GM23338 (cell line): ENCODE measurements around the gene CACNA2D3. TPM values are rescaled to one million over a fixed set of nuclear protein-coding genes. Genes with fewer than 3 reads are reported as not detected.

Experiments
- ATAC-seq: fragments of 200-7000 bp; cut with Tn5 transposase; 3 replicates; pipeline ENCODE4 v1.9.1; 2020
- DNase-seq: peaks from one replicate; pipeline ENCODE4 v3.0.0-alpha.2; 2015; ENCODE audit warnings: low spot score
- H2AFZ ChIP-seq: fragments of 200-600 bp; sonication (generic); 2 replicates; pipeline ENCODE4 v1.8.0; 2016; ENCODE audit warnings: antibody characterized with exemption, mild to moderate bottlenecking, moderate library complexity
- H3F3A ChIP-seq: fragments of 200-600 bp; sonication (generic); replicated peaks from 2 replicates; pipeline ENCODE4 v1.8.0; 2017; ENCODE audit warnings: antibody characterized with exemption, mixed run types, low read depth
- H3K27ac ChIP-seq: fragments of 200-600 bp; sonication (generic); 2 replicates; pipeline ENCODE4 v1.6.1; 2016; ENCODE audit warnings: low read depth
- H3K27me3 ChIP-seq: fragments of 200-600 bp; sonication (generic); 2 replicates; pipeline ENCODE4 v1.8.0; 2016; ENCODE audit warnings: mild to moderate bottlenecking, mixed run types, moderate library complexity; ENCODE audit not compliant: insufficient read depth
- H3K36me3 ChIP-seq: fragments of 200-600 bp; sonication (generic); 2 replicates; pipeline ENCODE4 v1.8.0; 2016; ENCODE audit warnings: mild to moderate bottlenecking; ENCODE audit not compliant: insufficient read depth
- H3K4me1 ChIP-seq: fragments of 200-600 bp; sonication (generic); 2 replicates; pipeline ENCODE4 v1.8.0; 2016; ENCODE audit warnings: mild to moderate bottlenecking, moderate library complexity; ENCODE audit not compliant: insufficient read depth
- H3K4me2 ChIP-seq: fragments of 200-600 bp; sonication (generic); 2 replicates; pipeline ENCODE4 v1.7.1; 2017; ENCODE audit warnings: mixed run types
- H3K4me3 ChIP-seq: fragments of 200-600 bp; sonication (generic); 2 replicates; pipeline ENCODE4 v1.6.1; 2016; ENCODE audit warnings: mixed run types
- H3K79me2 ChIP-seq: fragments of 200-600 bp; sonication (generic); replicated peaks from 2 replicates; pipeline ENCODE4 v1.8.0; 2017; ENCODE audit warnings: mild to moderate bottlenecking; ENCODE audit not compliant: insufficient read depth
- H3K9me2 ChIP-seq: fragments of 200-600 bp; sonication (generic); 2 replicates; pipeline ENCODE4 v1.8.0; 2017; ENCODE audit not compliant: insufficient read depth
- H4K20me1 ChIP-seq: fragments of 200-600 bp; sonication (generic); replicated peaks from 2 replicates; pipeline ENCODE4 v1.8.0; 2017; ENCODE audit warnings: mild to moderate bottlenecking; ENCODE audit not compliant: insufficient read depth
- H3K27ac Mint-ChIP-seq: 2 replicates; pipeline ENCODE4 v1.8.0; 2020; ENCODE audit warnings: inconsistent platforms, mild to moderate bottlenecking, moderate library complexity, mixed read lengths
- H3K27me3 Mint-ChIP-seq: 3 replicates; pipeline ENCODE4 v1.8.0; 2022; ENCODE audit warnings: low read depth, mild to moderate bottlenecking, moderate library complexity, mixed read lengths, inconsistent platforms; ENCODE audit not compliant: insufficient read depth, poor library complexity
- H3K36me3 Mint-ChIP-seq: 3 replicates; pipeline ENCODE4 v1.8.0; 2021; ENCODE audit warnings: low read depth, mild to moderate bottlenecking, inconsistent platforms, moderate library complexity, mixed read lengths
- H3K4me1 Mint-ChIP-seq: 3 replicates; pipeline ENCODE4 v1.8.0; 2020; ENCODE audit warnings: mild to moderate bottlenecking, inconsistent platforms, mixed read lengths
- H3K4me3 Mint-ChIP-seq: 3 replicates; pipeline ENCODE4 v1.8.0; 2021; ENCODE audit warnings: moderate library complexity, mild to moderate bottlenecking, inconsistent platforms, mixed read lengths
- H3K9me3 Mint-ChIP-seq: 3 replicates; pipeline ENCODE4 v1.8.0; 2020; ENCODE audit warnings: moderate library complexity, mild to moderate bottlenecking, inconsistent platforms, mixed read lengths
- EZH2 ChIP-seq: fragments of 200-600 bp; sonication (generic); IDR thresholded peaks from one replicate; pipeline ENCODE4 v1.8.0; 2017; ENCODE audit warnings: antibody characterized with exemption, mild to moderate bottlenecking, low read depth; ENCODE audit not compliant: unreplicated experiment
- JUNB ChIP-seq: IDR thresholded peaks from one replicate; pipeline ENCODE4 v1.6.1; 2016; ENCODE audit warnings: antibody characterized with exemption; ENCODE audit not compliant: unreplicated experiment
- NANOG ChIP-seq: IDR thresholded peaks from 2 replicates; pipeline ENCODE4 v1.6.1; 2016; ENCODE audit warnings: antibody characterized with exemption, borderline replicate concordance
- REST ChIP-seq: IDR thresholded peaks from one replicate; pipeline ENCODE4 v1.6.1; 2018; ENCODE audit warnings: antibody characterized with exemption; ENCODE audit not compliant: unreplicated experiment
- STAT1 ChIP-seq: IDR thresholded peaks from one replicate; pipeline ENCODE4 v1.6.1; 2016; ENCODE audit warnings: antibody characterized with exemption; ENCODE audit not compliant: unreplicated experiment
- ZNF114 ChIP-seq: fragments of 250-450 bp; sonication (Bioruptor Pico); IDR thresholded peaks from 2 replicates; pipeline ENCODE4 v1.5.0; 2020; ENCODE audit warnings: mild to moderate bottlenecking, moderate library complexity
- ZNF331 ChIP-seq: fragments of 250-450 bp; sonication (Bioruptor Pico); IDR thresholded peaks from 2 replicates; pipeline ENCODE4 v1.5.0; 2020; ENCODE audit warnings: low read depth, mild to moderate bottlenecking, moderate library complexity
- polyA plus RNA-seq: library from polyadenylated mRNA; unstranded; fragments of >200 nt; fragmentation: Nextera tagmentation; extraction: Ambion mirVana; gene quantifications from 2 replicates; pipeline ENCODE4 v1.2.1, GENCODE V29; 2016
- total RNA-seq: library from RNA; depleted of rRNA; stranded (reverse); fragments of >200 nt; shearing (Covaris generic); gene quantifications from 2 replicates; pipeline ENCODE4 v1.2.3, GENCODE V29; 2014
- TF ChIP-seq, protein P1 (sequence below): fragments of 250-450 bp; sonication (Bioruptor Pico); IDR thresholded peaks from 2 replicates; pipeline ENCODE4 v1.5.0; 2020; ENCODE audit warnings: mild to moderate bottlenecking, moderate library complexity
- TF ChIP-seq, protein P2 (sequence below): IDR thresholded peaks from 2 replicates; pipeline ENCODE4 v1.6.1; 2016; ENCODE audit warnings: antibody characterized with exemption

The CACNA2D3 gene
- total and polyA plus RNA-seq, 2 experiments from 2014 or later, result 2.2 to 2.3 TPM

- TF ChIP-seq, protein P1, sequence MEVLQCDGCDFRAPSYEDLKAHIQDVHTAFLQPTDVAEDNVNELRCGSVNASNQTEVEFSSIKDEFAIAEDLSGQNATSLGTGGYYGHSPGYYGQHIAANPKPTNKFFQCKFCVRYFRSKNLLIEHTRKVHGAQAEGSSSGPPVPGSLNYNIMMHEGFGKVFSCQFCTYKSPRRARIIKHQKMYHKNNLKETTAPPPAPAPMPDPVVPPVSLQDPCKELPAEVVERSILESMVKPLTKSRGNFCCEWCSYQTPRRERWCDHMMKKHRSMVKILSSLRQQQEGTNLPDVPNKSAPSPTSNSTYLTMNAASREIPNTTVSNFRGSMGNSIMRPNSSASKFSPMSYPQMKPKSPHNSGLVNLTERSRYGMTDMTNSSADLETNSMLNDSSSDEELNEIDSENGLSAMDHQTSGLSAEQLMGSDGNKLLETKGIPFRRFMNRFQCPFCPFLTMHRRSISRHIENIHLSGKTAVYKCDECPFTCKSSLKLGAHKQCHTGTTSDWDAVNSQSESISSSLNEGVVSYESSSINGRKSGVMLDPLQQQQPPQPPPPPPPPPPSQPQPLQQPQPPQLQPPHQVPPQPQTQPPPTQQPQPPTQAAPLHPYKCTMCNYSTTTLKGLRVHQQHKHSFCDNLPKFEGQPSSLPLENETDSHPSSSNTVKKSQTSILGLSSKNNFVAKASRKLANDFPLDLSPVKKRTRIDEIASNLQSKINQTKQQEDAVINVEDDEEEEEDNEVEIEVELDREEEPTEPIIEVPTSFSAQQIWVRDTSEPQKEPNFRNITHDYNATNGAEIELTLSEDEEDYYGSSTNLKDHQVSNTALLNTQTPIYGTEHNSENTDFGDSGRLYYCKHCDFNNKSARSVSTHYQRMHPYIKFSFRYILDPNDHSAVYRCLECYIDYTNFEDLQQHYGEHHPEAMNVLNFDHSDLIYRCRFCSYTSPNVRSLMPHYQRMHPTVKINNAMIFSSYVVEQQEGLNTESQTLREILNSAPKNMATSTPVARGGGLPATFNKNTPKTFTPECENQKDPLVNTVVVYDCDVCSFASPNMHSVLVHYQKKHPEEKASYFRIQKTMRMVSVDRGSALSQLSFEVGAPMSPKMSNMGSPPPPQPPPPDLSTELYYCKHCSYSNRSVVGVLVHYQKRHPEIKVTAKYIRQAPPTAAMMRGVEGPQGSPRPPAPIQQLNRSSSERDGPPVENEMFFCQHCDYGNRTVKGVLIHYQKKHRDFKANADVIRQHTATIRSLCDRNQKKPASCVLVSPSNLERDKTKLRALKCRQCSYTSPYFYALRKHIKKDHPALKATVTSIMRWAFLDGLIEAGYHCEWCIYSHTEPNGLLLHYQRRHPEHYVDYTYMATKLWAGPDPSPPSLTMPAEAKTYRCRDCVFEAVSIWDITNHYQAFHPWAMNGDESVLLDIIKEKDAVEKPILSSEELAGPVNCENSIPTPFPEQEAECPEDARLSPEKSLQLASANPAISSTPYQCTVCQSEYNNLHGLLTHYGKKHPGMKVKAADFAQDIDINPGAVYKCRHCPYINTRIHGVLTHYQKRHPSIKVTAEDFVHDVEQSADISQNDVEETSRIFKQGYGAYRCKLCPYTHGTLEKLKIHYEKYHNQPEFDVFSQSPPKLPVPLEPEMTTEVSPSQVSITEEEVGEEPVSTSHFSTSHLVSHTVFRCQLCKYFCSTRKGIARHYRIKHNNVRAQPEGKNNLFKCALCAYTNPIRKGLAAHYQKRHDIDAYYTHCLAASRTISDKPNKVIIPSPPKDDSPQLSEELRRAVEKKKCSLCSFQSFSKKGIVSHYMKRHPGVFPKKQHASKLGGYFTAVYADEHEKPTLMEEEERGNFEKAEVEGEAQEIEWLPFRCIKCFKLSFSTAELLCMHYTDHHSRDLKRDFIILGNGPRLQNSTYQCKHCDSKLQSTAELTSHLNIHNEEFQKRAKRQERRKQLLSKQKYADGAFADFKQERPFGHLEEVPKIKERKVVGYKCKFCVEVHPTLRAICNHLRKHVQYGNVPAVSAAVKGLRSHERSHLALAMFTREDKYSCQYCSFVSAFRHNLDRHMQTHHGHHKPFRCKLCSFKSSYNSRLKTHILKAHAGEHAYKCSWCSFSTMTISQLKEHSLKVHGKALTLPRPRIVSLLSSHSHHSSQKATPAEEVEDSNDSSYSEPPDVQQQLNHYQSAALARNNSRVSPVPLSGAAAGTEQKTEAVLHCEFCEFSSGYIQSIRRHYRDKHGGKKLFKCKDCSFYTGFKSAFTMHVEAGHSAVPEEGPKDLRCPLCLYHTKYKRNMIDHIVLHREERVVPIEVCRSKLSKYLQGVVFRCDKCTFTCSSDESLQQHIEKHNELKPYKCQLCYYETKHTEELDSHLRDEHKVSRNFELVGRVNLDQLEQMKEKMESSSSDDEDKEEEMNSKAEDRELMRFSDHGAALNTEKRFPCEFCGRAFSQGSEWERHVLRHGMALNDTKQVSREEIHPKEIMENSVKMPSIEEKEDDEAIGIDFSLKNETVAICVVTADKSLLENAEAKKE (CRISPR knock-in tag), result no peak
- TF ChIP-seq ZNF114 (CRISPR knock-in tag), result no peak
- TF ChIP-seq REST, result no peak
- TF ChIP-seq JUNB, result no peak
Observed at GRCh38 chr3:54347933-54348332, 225.6 kb downstream of the CACNA2D3 start (continued).

- H3K9me2 ChIP-seq, result 0 out of 2 replicates have a peak, but pooled peaks cover 5% of the 10 kb centered on the region
- no peaks in the 10 kb centered on the region for H4K20me1 ChIP-seq
- no peaks in the 10 kb centered on the region for H3F3A ChIP-seq
- Mint-ChIP-seq H3K36me3 (no peaks in the 10 kb centered on the region), H3K4me3 (no peak overlapping the region), H3K27me3 (peaks cover 4% of the 10 kb centered on the region), H3K27ac (no peak overlapping the region), H3K9me3 (no peaks in the 10 kb centered on the region), H3K4me1 (peaks cover 30% of the 10 kb centered on the region)
- H3K79me2 ChIP-seq, result no peaks in the 10 kb centered on the region
- DNase-seq (peak; percentile 64), ATAC-seq (peak; percentile 67)
- H3K36me3 ChIP-seq, result no peaks in the 10 kb centered on the region
- H3K4me2 ChIP-seq, result no peak overlapping the region
- H3K27me3 ChIP-seq, result no peaks in the 10 kb centered on the region
- no peak overlapping the region for H3K4me3 ChIP-seq
- H2AFZ ChIP-seq, result peak overlapping the region; percentile 14; the same call in 1 of the 2 replicates
- H3K27ac ChIP-seq, result no peak overlapping the region
- H3K4me1 ChIP-seq, result peaks cover 16% of the 10 kb centered on the region
- TF ChIP-seq EZH2 (no peak), NANOG (no peak), STAT1 (no peak), ZNF331 (CRISPR knock-in tag) (no peak)
- TF ChIP-seq, protein P2, sequence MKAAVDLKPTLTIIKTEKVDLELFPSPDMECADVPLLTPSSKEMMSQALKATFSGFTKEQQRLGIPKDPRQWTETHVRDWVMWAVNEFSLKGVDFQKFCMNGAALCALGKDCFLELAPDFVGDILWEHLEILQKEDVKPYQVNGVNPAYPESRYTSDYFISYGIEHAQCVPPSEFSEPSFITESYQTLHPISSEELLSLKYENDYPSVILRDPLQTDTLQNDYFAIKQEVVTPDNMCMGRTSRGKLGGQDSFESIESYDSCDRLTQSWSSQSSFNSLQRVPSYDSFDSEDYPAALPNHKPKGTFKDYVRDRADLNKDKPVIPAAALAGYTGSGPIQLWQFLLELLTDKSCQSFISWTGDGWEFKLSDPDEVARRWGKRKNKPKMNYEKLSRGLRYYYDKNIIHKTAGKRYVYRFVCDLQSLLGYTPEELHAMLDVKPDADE, result no peak
Observed at GRCh38 chr3:54349231-54349652, 226.9 kb downstream of the CACNA2D3 start.
